A172 (cell line): ENCODE data around the gene CDK5RAP2. TPM values are rescaled to one million over a fixed set of nuclear protein-coding genes. Genes with fewer than 3 reads are reported as not detected.
A peak's percentile ranks its signal among the peaks of the same experiment; 100 is the strongest.

Source experiments
- DNase-seq: peaks from one replicate; pipeline ENCODE4 v3.0.0-alpha.2; 2015; ENCODE audit warnings: low spot score
- total RNA-seq: library from RNA; depleted of rRNA; stranded (reverse); fragments of >200 nt; shearing (Covaris generic); gene quantifications from 2 replicates; pipeline ENCODE4 v1.2.3, GENCODE V29; 2014

CDK5RAP2 gene
- total RNA-seq, 1 experiment from 2014 or later, result 34.8 TPM

- peak; percentile 35 for DNase-seq
Observed at GRCh38 chr9:120438836-120439546, 141.0 kb downstream of the CDK5RAP2 start.

- DNase-seq, result no peak
Observed at GRCh38 chr9:120438111-120438510, 141.9 kb downstream of the CDK5RAP2 start.

- no peak for DNase-seq
Observed at GRCh38 chr9:120436983-120437475, 142.9 kb downstream of the CDK5RAP2 start.

- no peak for DNase-seq
Observed at GRCh38 chr9:120436446-120436845, 143.5 kb downstream of the CDK5RAP2 start.

GRCh38 chr9:120435091-120435490 lies 144.9 kb downstream of the CDK5RAP2 start:
- DNase-seq, result no peak

- DNase-seq, result no peak
Observed at GRCh38 chr9:120434532-120434931, 145.4 kb downstream of the CDK5RAP2 start.

GRCh38 chr9:120433701-120434100 lies 146.3 kb downstream of the CDK5RAP2 start:
- no peak for DNase-seq

- DNase-seq, result no peak
Observed at GRCh38 chr9:120432600-120432999, 147.4 kb downstream of the CDK5RAP2 start.

- no peak for DNase-seq
Observed at GRCh38 chr9:120431268-120431667, 148.7 kb downstream of the CDK5RAP2 start.

- DNase-seq, result no peak
Observed at GRCh38 chr9:120424248-120424647, 155.7 kb downstream of the CDK5RAP2 start.

- no peak for DNase-seq
Observed at GRCh38 chr9:120423812-120424211, 156.2 kb downstream of the CDK5RAP2 start.

GRCh38 chr9:120421977-120422376 lies 158.0 kb downstream of the CDK5RAP2 start:
- no peak for DNase-seq

GRCh38 chr9:120418315-120418714 lies 161.7 kb downstream of the CDK5RAP2 start:
- no peak for DNase-seq

- DNase-seq, result no peak
Observed at GRCh38 chr9:120416781-120417427, 163.1 kb downstream of the CDK5RAP2 start.

GRCh38 chr9:120413121-120414048 lies 166.6 kb downstream of the CDK5RAP2 start:
- DNase-seq, result no peak

- peak; percentile 40 for DNase-seq
Observed at GRCh38 chr9:120412425-120412951, 167.5 kb downstream of the CDK5RAP2 start.

GRCh38 chr9:120411862-120412424 lies 168.0 kb downstream of the CDK5RAP2 start:
- DNase-seq, result no peak

GRCh38 chr9:120410925-120411501 lies 169.0 kb downstream of the CDK5RAP2 start:
- DNase-seq, result no peak

GRCh38 chr9:120408680-120409258 lies 171.2 kb downstream of the CDK5RAP2 start:
- DNase-seq, result no peak

GRCh38 chr9:120405860-120406259 lies 174.1 kb downstream of the CDK5RAP2 start:
- DNase-seq, result no peak

GRCh38 chr9:120405134-120405533 lies 174.8 kb downstream of the CDK5RAP2 start:
- no peak for DNase-seq
